Epithelial cell of alveolus of lung (primary cell): ENCODE results near the gene P2RX4. TPM values are rescaled to one million over a fixed set of nuclear protein-coding genes. Genes with fewer than 3 reads are reported as not detected.

Experiments used
- total RNA-seq: library from RNA; depleted of rRNA; stranded (reverse); fragments of >200 nt; gene quantifications from 2 replicates; pipeline ENCODE4 v1.2.1, GENCODE V29; 2015

Gene P2RX4
- total RNA-seq, result 14.4 and 39.0 TPM in 2 replicates

GRCh38 chr12:121209624-121210572 lies at the start of gene P2RX4:
P2RX4 (plus strand) TSS chr12:121210129; CDS start chr12:121210165, 36 bp downstream.

Other genes starting within 250 kb of the P2RX4 start
- not detected in 2 replicates for gene HNF1A, start 231.6 kb upstream of the P2RX4 start, total RNA-seq
- gene C12orf43, start 193.6 kb upstream of the P2RX4 start, total RNA-seq, result 11.8 and 14.1 TPM in 2 replicates
- 0.08 and 1.6 TPM in 2 replicates for gene OASL, start 170.9 kb upstream of the P2RX4 start, total RNA-seq
- 0.26 TPM in 1 of 2 replicates, not detected in the other for gene P2RX7, start 77.3 kb upstream of the P2RX4 start, total RNA-seq
- gene CAMKK2, start 86.6 kb downstream of the P2RX4 start, total RNA-seq, result 19.1 and 28.4 TPM in 2 replicates
- gene ANAPC5, start 142.3 kb downstream of the P2RX4 start, total RNA-seq, result 91.7 and 108 TPM in 2 replicates
- gene RNF34, start 190.0 kb downstream of the P2RX4 start, total RNA-seq, result 30.5 and 39.6 TPM in 2 replicates